NT2/D1 (cell line): ENCODE measurements around the gene SOX4.

Experiments
- DNase-seq: peaks from one replicate; pipeline ENCODE4 v3.0.0-alpha.2; 2011; ENCODE audit warnings: low read depth, low spot score
- H3K27me3 ChIP-seq: 2 replicates; pipeline ENCODE4 v1.6.0; 2011; ENCODE audit warnings: mild to moderate bottlenecking; ENCODE audit not compliant: insufficient read length, insufficient read depth
- H3K36me3 ChIP-seq: 2 replicates; pipeline ENCODE4 v1.6.1; 2011; ENCODE audit warnings: mild to moderate bottlenecking, low read length, mixed read lengths; ENCODE audit not compliant: insufficient read depth, insufficient read length
- H3K4me1 ChIP-seq: 2 replicates; pipeline ENCODE4 v1.5.1; 2011; ENCODE audit not compliant: insufficient read depth, insufficient read length
- H3K4me3 ChIP-seq: 2 replicates; pipeline ENCODE4 v1.5.1; 2011; ENCODE audit warnings: low read depth; ENCODE audit not compliant: insufficient read length
- H3K9ac ChIP-seq: 2 replicates; pipeline ENCODE4 v1.6.0; 2011; ENCODE audit warnings: low read depth; ENCODE audit not compliant: insufficient read length
- H3K9me3 ChIP-seq: 2 replicates; pipeline ENCODE4 v1.5.1; 2011; ENCODE audit warnings: mild to moderate bottlenecking, low read length; ENCODE audit not compliant: insufficient read depth
- SUZ12 ChIP-seq: IDR thresholded peaks from 2 replicates; pipeline ENCODE4 v1.6.1; 2011; ENCODE audit not compliant: insufficient read length, insufficient read depth; ENCODE audit errors: extremely low read depth
- YY1 ChIP-seq: IDR thresholded peaks from 2 replicates; pipeline ENCODE4 v1.6.1; 2011; ENCODE audit not compliant: insufficient read length, insufficient read depth
- ZNF274 ChIP-seq: IDR thresholded peaks from 2 replicates; pipeline ENCODE4 v1.6.1; 2011; ENCODE audit warnings: mild to moderate bottlenecking, low read depth, low read length

Gene SOX4

DNA sequence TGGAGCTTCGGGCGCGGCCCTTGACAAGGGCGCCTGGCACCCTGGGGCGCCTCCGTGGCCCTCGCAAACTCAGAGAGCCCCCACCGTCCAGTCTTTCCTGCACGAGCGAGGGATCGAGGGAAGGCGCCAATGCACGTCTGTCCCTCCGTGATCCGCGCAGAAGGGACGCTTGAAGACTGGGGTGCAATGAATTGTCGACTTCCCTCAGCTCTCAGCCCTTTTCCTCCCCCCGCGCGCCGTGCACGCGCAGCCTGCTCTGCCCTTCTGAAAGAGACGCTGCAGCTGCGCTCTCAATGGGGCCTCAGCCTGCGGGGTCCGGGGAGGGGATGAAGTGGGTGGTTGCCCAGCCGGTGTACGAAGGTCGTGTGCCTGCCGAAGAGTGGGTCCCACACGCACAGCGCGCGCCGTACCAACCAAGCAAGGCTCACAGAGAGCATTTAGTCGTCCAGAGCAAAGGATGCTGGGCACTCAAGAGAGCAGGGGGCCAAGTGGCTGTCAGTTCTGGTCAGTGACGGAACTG, 5.5 kb upstream of the SOX4 start:
- no peaks in the 10 kb centered on the region for H3K9me3 ChIP-seq
- peak overlapping the region; percentile 87 for H3K9ac ChIP-seq
- TF ChIP-seq ZNF274 (no peak), YY1 (no peak), SUZ12 (no peak)
- H3K36me3 ChIP-seq, result no peaks in the 10 kb centered on the region
- DNase-seq, result no peak
- H3K4me1 ChIP-seq, result no peaks in the 10 kb centered on the region
- H3K4me3 ChIP-seq, result peak overlapping the region; percentile 60
- H3K27me3 ChIP-seq, result peaks cover 10% of the 10 kb centered on the region

DNA sequence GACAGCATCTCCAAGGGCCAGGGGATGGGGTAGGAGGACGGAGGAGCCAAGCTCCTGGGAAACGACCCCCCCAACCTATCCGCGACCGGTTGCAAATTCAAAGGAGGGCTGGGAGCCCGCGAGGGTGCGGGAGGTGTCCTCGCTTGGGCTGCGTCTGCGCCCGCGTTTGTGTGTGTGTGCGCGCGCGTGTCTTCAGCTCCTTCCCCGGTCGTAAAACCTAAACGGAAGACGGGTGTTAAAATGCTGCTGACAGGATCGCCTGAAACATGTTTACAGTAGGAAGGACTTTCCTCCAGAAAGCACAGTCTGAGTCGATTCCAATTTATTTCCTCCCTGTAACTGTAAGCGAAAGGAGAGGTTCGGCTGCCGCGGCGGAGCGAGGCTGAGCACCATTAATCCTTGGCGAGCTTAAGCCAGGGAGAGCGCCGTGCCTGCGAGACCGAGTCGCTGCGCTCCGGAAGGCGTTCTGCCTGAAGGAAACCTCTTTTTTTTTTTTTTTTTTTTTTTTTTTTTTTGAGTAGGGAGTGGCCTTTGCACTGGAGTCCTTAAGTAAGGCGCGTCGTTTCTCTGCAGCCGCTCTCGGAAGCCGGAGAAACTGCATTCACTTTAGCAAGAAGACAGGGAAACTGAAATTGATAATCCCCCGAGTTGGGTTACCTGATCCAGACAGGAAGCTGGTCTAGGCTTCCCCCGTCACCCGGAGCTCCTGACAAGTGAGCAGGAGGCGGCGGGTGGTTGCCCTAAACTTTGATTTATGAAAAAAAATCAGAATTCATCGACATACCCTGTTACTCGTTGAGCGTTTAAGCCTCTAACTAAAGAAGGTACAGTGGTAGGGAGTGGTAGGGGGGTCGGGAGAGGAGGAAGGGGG, 4.8 kb upstream of the SOX4 start:
- peaks cover 10% of the 10 kb centered on the region for H3K27me3 ChIP-seq
- no peak for TF ChIP-seq ZNF274
- no peak for TF ChIP-seq YY1
- no peak for TF ChIP-seq SUZ12
- H3K4me1 ChIP-seq, result no peaks in the 10 kb centered on the region
- no peak for DNase-seq
- peak overlapping the region; percentile 60 for H3K4me3 ChIP-seq
- no peaks in the 10 kb centered on the region for H3K36me3 ChIP-seq
- peak overlapping the region; percentile 87 for H3K9ac ChIP-seq
- no peaks in the 10 kb centered on the region for H3K9me3 ChIP-seq

DNA sequence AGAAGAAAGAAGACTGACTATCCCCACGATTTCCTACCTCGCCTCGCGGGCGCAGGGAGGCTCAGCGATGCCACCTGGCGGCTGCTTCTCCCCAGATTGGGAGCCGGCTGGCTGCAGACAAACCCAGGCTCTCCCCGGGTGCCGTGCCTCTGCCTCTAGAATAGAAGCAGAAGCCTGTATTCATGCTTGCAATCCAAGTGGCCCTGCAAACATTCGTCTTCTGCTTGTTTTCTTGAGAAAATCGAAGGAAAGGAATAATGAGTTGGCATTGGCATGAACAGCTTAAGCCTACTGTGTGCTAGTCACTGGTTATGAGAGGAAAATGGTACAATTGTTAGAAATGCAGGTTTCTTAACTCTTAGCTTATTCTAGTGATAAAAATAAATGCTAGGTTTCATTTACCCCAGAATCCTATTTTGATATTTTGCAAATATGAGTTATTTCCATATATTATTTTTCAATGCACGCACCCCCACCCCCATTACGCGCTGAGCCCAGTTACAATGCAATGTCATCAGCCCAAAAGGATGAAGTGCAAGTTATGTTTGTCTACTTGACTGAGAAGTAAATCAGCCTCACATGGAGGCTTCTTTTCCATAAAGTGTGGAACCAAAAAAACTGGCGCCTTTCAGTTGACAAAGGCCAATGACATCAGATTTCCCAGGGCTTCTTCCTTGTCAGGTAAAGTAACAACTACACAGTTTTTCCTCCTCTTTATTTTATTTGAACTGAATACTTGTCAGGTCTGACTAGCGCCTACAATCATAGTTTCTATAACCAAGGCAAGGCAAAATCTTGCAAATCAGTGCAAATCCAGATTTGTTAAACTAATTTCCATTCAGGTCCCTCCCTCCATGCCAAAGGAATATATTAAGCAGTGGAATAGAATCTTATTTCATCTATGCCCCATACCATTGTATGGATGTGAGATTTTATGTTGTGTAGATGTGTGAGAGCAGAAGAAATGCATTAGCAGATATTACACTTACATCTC, 3.9 kb upstream of the SOX4 start:
- Histone ChIP-seq H3K9me3 (no peaks in the 10 kb centered on the region), H3K9ac (peak overlapping the region; percentile 74), H3K27me3 (peaks cover 10% of the 10 kb centered on the region), H3K4me1 (no peaks in the 10 kb centered on the region), H3K4me3 (peak overlapping the region; percentile 60), H3K36me3 (no peaks in the 10 kb centered on the region)
- DNase-seq, result no peak
- TF ChIP-seq ZNF274, result no peak
- TF ChIP-seq SUZ12, result no peak
- TF ChIP-seq YY1, result no peak

DNA sequence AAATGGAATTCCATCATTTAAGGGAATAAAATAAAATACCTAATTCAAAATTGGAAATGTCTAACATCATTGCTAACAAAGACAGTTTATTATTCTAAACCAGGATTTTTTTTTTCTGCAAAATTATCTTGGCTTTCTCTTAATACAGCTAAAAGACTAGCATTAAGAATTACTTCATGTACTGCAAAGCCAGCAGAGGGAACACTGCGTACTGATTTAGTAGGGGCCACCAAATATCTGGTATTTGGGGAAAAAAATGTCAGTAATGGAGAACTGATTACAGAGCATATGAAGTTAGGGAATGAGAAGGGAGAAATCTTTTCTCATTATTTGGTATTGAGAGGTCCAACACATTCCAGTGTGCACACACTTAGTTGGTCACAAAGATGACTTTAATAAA, 3.2 kb upstream of the SOX4 start:
- Histone ChIP-seq H3K9me3 (no peaks in the 10 kb centered on the region), H3K4me1 (no peaks in the 10 kb centered on the region), H3K27me3 (peaks cover 10% of the 10 kb centered on the region), H3K4me3 (no peak overlapping the region), H3K36me3 (peaks cover 2% of the 10 kb centered on the region), H3K9ac (no peak overlapping the region)
- DNase-seq, result no peak
- TF ChIP-seq SUZ12, result no peak
- no peak for TF ChIP-seq YY1
- no peak for TF ChIP-seq ZNF274

DNA sequence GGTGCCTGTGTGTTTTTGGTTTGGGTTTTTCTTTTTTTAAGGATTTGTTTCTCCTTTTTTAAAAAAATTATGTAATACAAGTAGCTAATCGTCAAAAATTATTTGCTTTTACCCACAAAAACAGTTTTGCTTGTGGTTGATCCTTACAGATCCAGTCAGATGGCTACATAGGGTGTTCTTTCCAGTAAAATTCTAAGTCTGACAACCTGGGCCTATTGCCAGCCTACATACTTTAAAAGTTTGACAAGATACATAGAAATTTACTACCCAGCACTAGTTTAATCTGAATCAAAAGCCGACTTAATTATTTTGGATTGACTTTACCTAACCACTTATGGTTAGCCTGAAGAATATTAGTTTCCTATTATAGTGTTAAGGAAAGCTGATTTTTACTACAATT, 2.1 kb upstream of the SOX4 start:
- Histone ChIP-seq H3K4me3 (no peak overlapping the region), H3K27me3 (peaks cover 2% of the 10 kb centered on the region), H3K4me1 (no peaks in the 10 kb centered on the region), H3K36me3 (peaks cover 13% of the 10 kb centered on the region), H3K9ac (no peak overlapping the region), H3K9me3 (no peaks in the 10 kb centered on the region)
- no peak for TF ChIP-seq ZNF274
- TF ChIP-seq YY1, result no peak
- TF ChIP-seq SUZ12, result no peak
- no peak for DNase-seq

DNA sequence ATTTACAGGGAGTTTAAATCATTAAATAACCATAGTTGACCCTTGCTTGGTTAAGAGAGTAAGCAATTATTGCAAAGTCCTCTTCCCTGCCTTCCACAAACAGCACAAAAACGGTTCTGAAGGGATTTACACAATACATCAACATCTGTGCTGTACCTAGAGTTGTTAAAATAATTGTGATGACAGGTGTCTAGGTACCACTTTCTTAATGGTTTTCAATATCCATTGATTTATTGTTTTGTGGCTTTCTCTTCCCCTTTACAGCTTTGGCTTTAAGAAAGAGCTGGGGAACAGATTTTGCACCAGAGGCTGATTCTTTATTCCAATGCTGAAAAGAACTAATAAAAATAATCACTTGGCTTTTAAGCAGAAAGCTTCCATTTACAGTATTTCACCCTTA, 598 bp upstream of the SOX4 start:
- DNase-seq, result no peak
- no peak overlapping the region for H3K9ac ChIP-seq
- TF ChIP-seq ZNF274, result no peak
- no peak for TF ChIP-seq YY1
- TF ChIP-seq SUZ12, result no peak

DNA sequence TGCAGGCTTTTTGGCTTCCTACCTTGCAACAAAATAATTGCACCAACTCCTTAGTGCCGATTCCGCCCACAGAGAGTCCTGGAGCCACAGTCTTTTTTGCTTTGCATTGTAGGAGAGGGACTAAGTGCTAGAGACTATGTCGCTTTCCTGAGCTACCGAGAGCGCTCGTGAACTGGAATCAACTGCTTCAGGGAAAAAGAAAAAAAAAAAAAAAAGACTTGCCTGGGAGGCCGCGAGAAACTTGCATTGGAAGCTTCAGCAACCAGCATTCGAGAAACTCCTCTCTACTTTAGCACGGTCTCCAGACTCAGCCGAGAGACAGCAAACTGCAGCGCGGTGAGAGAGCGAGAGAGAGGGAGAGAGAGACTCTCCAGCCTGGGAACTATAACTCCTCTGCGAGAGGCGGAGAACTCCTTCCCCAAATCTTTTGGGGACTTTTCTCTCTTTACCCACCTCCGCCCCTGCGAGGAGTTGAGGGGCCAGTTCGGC, 420 bp downstream of the SOX4 start:
- no peak for DNase-seq
- Histone ChIP-seq H3K9ac (peak overlapping the region; percentile 98), H3K4me3 (peak overlapping the region; percentile 95), H3K27me3 (no peaks in the 10 kb centered on the region), H3K4me1 (no peaks in the 10 kb centered on the region), H3K36me3 (peaks cover 26% of the 10 kb centered on the region), H3K9me3 (no peaks in the 10 kb centered on the region)
- TF ChIP-seq SUZ12 (no peak), ZNF274 (no peak), YY1 (no peak)

More for the DNA sequence above, 598 bp upstream of the SOX4 start:
- Histone ChIP-seq H3K36me3 (peaks cover 21% of the 10 kb centered on the region), H3K4me3 (no peak overlapping the region), H3K9me3 (no peaks in the 10 kb centered on the region), H3K27me3 (no peaks in the 10 kb centered on the region), H3K4me1 (no peaks in the 10 kb centered on the region)
